Suppressor macrophage (primary cell): ENCODE results near the gene NT5C2.
"Not testable (repeated sequence)": the region's sequence is repeated elsewhere in the genome, so short reads cannot be mapped to it uniquely, and the experiment has no call there.

Experiments used
- DNase-seq, 4 experiments: peaks; one replicate each; pipeline ENCODE4 v3.0.0-alpha.2; 2020 to 2022

Gene NT5C2

DNA sequence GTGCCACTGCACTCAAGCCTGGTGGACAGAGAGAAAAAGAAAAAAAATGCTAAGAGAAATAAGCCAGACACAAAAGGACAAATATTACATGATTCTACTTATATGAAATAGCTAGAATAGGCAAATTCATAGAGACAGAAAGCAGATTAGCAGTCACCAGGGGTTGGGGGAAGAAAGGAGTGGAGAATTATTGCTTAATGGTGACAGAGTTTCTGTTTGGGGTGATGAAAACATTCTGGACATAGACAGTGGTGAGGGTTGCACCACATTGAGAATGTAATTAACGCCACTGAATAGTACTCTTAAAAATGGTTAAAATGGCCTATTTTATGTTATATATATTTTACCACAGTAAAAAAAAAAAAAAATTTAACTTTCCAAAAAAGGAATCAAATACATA lies 6.4 kb upstream of the NT5C2 start:
- peak; percentile 46 to 80 (median 62) for DNase-seq

DNA sequence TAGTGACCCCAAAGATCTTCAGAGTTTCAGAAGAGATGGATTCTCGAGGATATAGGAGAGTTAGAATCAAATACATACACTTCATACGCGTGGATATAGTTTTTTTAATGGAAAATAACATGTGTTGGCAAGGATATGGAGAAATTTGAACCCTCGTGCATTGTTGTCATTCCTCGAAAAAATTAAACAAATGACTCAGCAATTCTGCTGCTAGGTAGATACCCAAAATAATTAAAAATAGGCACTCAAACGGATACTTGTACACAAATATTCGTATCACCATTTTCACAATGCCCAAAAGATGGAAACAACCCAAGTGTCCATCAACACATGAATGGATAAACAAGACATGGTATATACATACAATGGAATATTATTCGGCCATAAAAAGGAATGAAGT lies 5.6 kb upstream of the NT5C2 start:
- DNase-seq: no peak

DNA sequence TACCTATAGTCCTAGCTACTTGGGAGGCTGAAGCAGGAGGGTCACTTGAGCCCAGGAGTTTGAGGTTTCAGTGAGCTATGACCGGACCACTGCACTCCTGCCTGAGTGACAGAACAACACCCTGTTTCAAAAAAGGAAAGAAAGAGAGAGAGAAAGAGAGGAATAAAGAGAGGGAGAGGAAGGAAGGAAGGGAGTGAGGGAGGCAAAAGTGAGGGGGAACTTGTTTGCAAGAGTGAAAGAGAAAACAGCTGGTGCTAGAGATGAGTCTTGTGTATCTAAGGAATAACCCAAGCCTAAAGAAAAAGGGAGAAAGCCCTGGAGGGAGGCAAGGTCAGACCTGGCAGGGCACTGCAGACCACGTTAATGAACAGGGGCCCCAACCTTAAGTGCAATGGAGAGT lies 4.8 kb upstream of the NT5C2 start:
- peak in 3 of 4 experiments; percentile 22 to 45 (median 25) for DNase-seq

- peak; percentile 85 to 96 (median 92) for DNase-seq
Measured at GRCh38 chr10:103197174-103197573, 4.1 kb upstream of the NT5C2 start.

- DNase-seq: peak in 1 of 4 experiments; percentile 34
Measured at GRCh38 chr10:103196516-103196915, 3.4 kb upstream of the NT5C2 start.

DNA sequence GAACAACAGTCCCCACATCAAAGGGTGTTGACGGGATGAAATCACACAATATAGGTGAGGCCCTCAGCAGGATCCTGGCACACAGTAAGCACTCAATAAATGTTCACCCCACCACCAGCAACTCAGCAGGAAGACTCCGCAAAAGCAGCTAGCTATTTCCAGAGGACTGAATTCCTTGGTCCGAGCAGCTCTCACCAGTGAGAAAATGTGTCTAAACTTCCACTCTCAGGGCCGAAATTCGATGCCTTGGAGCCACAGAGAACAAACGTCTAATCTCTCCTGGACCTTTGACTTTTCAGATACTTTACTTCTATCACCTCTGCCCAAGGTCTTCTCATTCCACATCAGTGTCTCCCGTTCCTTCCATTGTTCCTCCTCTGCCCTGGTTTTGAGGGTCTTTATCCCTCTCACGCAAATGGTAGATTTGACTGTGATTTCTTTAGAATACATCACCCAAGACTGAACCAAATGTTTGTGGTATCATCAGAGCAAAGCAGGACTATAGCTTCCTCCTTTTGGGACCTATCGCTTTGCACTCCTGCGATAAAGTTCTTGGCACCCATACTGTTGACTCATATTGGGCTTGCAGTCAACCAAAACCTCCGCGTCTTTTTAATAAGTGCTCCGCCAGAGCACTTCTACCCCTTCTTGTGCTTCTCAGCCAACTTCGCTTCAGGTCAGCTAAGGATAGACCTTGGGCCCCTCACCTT lies 903 bp upstream of the NT5C2 start:
- peak; percentile 30 to 68 (median 44) for DNase-seq

- peak; percentile 87 to 93 (median 92) for DNase-seq
Measured at GRCh38 chr10:103192451-103193106, 493 bp downstream of the NT5C2 start.

- DNase-seq: peak in 1 of 4 experiments; percentile 16
Measured at GRCh38 chr10:103192089-103192450, 1.0 kb downstream of the NT5C2 start.

DNA sequence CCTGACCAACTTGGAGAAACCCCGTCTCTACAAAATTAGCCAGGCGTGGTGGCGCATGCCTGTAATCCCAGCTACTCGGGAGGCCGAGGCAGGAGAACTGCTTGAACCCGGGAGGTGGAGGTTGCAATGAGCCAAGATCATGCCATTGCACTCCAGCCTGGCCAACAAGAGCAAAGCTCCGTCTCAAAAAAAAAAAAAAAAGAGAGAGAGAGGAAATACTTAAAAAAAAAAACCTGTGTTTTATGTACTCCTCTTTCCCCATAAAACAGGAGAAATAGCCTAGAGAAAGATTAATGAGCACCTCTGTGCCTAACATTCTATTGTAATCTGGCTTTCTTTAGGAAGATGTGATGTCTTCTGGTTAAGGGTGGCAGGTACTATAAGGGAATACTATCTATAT lies 1.9 kb downstream of the NT5C2 start:
- DNase-seq: not testable (repeated sequence)

- DNase-seq: no peak
Measured at GRCh38 chr10:103188853-103189252, 4.2 kb downstream of the NT5C2 start.

GRCh38 chr10:103186128-103186527 lies 6.9 kb downstream of the NT5C2 start:
- DNase-seq: no peak

- peak in 2 of 4 experiments; percentile 33 to 42 for DNase-seq
Measured at GRCh38 chr10:103184615-103185014, 8.5 kb downstream of the NT5C2 start.

DNA sequence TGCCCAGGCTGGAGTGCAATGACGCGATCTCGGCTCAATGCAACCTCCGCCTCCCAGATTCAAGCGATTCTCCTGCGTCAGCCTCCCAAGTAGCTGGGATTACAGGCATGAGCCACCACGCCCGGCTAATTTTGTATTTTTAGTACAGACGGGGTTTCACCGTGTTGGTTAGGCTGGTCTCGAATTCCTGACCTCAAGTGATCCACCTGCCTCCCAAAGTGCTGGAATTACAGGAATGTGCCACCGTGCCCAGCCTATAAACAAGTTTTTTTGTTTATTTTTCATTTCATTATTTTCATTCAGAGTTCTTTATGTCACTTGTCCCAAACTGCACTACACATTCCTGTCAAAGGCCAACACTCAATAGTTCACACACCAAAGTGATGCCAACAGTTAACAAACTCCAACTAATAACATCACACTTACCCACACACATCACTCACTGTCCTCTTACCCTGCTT lies 9.1 kb downstream of the NT5C2 start:
- not testable (repeated sequence) for DNase-seq

DNA sequence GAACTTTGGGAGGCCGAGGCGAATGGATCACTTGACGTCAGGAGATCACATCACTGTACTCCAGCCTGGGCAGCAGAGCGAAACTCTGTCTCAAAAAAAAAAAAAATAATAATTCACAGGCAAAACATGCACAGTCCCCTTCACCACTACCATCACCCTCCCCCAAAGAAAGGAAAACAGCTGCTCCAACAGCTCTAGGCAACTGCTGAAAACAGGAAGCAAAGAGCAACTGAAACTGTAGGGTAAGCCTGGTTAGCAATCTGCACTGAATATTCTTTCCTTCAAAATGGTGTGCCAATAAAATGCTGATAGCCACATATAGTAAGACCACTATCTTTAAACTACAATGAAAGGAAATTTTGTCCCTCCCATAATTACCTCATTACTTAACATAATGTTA lies 11.8 kb downstream of the NT5C2 start:
- peak; percentile 61 to 79 (median 72) for DNase-seq

GRCh38 chr10:103180491-103180890 lies 12.6 kb downstream of the NT5C2 start:
- DNase-seq: no peak

GRCh38 chr10:103177123-103177522 lies 15.9 kb downstream of the NT5C2 start:
- DNase-seq: no peak

GRCh38 chr10:103175580-103176285 lies 17.3 kb downstream of the NT5C2 start:
- DNase-seq: no peak

DNA sequence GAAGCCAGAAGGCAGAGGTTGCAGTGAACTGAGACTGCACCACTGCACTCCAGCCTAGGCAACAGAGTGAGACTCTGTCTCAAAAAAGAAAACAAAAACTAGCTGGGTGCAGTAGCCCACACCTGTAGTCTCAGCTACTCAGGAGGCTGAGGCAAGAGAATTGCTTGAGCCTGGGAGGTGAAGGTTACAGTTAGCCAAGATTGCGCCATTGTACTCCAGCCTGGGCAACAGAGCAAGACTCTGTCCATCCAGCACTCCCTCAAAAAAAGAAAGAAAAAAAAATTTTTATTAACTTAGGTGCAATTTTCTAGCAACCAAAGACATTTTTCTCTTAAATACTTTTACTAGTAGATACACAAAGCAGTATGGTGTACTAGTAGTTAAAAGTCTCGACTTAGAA lies 18.7 kb downstream of the NT5C2 start:
- not testable (repeated sequence) for DNase-seq

DNA sequence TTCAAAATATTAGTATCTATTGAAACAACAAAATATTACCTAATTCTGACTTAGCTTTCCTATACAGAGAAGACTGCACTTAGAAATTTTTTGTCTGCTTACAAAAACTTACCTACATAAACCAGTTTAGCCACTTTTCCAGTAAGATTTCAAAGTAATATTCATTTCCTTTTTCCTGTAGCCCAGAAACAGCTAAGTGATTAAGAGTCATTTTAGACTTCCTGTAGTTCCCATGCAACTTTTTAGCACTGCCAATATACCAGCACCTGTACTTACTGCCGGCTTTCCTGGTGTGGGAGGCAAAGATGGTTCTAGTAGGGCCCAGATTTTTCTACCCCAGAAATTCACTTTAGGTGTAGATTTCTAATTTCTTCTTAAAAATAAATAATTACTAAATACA lies 21.8 kb downstream of the NT5C2 start:
- no peak for DNase-seq

DNA sequence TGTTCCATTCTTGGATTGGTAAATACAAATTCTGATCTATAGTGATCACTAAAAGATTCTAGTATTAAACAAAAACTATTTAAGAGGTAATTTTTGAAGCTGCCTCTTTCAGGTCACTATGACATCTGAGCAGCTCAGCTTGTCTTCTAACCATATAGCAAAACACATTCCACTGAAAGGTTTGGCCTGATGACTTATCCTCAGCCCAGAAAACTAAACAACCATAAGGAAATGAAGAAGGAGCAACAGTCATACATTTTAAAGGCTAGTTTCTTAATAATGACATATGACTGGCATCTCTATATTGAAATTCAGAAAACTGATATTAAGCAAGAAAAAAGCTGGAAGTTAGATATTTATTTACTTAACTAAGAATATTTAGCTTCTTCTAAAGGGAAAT lies 24.6 kb downstream of the NT5C2 start:
- DNase-seq: peak in 1 of 4 experiments; percentile 29

DNA sequence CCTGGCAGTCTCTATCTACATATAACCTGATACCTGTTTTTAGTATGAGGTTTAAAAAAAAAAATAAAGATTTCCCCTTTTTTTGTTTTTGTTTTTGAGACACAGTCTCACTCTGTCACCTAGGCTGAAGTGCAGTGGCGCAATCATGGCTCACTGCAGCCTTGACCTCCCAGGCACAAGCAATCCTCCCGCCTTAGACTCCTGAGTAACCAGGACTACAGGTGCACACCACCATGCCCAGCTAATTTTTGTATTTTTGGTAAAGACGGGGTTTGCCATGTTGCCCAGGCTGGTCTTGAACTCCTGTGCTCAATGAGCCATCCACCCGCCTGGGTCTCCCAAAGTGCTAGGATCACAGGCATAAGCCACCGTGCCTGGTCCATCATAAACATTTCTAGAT lies 25.5 kb downstream of the NT5C2 start:
- not testable (repeated sequence) for DNase-seq

DNA sequence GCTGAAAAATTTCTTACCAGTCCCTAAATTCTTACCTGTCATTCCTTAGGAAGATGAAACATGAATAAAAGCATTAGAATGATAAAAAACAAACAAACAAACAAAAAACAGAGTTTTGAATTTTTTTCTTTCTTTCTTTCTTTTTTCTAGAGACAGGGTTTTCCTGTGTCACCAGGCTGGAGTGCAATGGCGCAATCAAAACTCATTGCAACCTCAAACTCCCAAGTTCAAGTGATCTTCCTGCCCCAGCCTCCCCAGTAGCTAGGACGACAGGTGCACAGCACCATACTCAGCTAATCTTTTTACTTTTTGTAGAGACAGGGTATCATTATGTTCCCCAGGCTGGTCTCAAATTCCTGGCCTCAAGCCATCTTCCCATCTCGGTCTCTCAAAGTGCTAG lies 26.5 kb downstream of the NT5C2 start:
- no peak for DNase-seq

- DNase-seq: not testable (repeated sequence)
Measured at GRCh38 chr10:103163766-103164403, 29.2 kb downstream of the NT5C2 start.
